Posterior vena cava (tissue), 2 donors: ENCODE data around the gene DGAT2. TPM values are rescaled to one million over a fixed set of nuclear protein-coding genes. Genes with fewer than 3 reads are reported as not detected.
"Not testable (repeated sequence)": the region's sequence is repeated elsewhere in the genome, so short reads cannot be mapped to it uniquely, and the experiment has no call there.

ENCODE experiments used
- DNase-seq: peaks from one replicate; pipeline ENCODE4 v3.0.0-alpha.2; 2020; ENCODE audit warnings: low spot score
- intact Hi-C, 2 donors: fragments of 100-400 bp; cut with DNase I; formaldehyde crosslinking; loops; one replicate each; pipeline versions ENCODE4 v1.14.1 to v1.14.2; 2022 to 2023
- long read RNA-seq, 2 donors: library from polyadenylated mRNA; unstranded; transcript quantifications; one replicate each; pipeline ENCODE4 v2.0.0, GENCODE V29; 2020 to 2021
- total RNA-seq, 2 donors: library from RNA; stranded (reverse); fragmentation: NEBNext Ultra II Directional; extraction: Animal tissue kit (Norgen Biotek cat#: 25700); gene quantifications; one replicate each; pipeline ENCODE4 v1.2.1, GENCODE V29; 2021
- donor health status: DM: yes; HTN: yes; CAD: no.
- donor health status: DM: yes; HTN: yes; CAD: no.

DGAT2 gene, protein sequence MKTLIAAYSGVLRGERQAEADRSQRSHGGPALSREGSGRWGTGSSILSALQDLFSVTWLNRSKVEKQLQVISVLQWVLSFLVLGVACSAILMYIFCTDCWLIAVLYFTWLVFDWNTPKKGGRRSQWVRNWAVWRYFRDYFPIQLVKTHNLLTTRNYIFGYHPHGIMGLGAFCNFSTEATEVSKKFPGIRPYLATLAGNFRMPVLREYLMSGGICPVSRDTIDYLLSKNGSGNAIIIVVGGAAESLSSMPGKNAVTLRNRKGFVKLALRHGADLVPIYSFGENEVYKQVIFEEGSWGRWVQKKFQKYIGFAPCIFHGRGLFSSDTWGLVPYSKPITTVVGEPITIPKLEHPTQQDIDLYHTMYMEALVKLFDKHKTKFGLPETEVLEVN
- total RNA-seq = 1 to 10 TPM; 2.1 to 3.4 TPM
- long read RNA-seq, donor 1, partial matches to known transcripts = 0 of 4 reads
- long read RNA-seq, donor 1, other reads (novel, unspliced or antisense) = 0 of 4 reads
- long read RNA-seq, donor 2, transcript DGAT2-201 (8 exons, 2,453 nt) = major isoform, 6 of 6 reads
- long read RNA-seq, donor 2, partial matches to known transcripts = 0 of 6 reads
- long read RNA-seq, donor 2, other reads (novel, unspliced or antisense) = 0 of 6 reads

DNA sequence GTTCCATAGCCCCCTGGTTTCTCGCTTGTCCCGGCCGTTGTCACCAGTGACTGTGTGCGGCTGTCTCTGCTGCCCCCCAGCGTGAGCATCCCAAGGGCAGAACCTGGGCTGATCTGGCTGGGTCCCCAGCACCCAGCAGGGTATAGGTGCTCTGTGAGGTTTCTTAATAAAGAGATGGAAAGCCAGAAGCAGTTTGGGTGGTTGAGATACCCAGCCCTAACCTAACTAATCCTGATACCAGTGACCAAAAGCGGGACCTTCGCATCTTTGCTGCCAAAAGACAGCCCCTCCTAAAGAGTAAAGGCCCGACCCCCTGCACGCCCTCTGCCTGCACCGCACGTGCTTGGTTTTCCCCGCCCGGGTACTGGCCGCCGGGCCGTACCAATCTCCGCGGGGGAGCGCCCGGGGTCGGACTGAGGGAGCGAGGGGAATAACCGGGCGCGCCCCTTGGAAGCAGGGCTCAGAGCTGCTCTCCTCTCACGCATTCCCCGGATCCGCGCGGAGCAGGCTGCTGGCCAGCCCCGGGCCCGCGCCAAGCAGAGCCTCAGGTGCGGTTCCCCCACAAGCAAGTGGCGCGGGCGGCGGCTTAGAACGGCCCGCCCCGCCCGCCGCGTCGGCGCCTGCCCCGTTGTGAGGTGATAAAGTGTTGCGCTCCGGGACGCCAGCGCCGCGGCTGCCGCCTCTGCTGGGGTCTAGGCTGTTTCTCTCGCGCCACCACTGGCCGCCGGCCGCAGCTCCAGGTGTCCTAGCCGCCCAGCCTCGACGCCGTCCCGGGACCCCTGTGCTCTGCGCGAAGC, at the start of gene DGAT2:
Gene DGAT2, plus strand, starts transcription at position 667 of the 797 bp plus-strand sequence. CDS start 214 bp downstream, outside the sequence.
- intact Hi-C loops = no loop called here
- peak; percentile 93 for DNase-seq

DNA sequence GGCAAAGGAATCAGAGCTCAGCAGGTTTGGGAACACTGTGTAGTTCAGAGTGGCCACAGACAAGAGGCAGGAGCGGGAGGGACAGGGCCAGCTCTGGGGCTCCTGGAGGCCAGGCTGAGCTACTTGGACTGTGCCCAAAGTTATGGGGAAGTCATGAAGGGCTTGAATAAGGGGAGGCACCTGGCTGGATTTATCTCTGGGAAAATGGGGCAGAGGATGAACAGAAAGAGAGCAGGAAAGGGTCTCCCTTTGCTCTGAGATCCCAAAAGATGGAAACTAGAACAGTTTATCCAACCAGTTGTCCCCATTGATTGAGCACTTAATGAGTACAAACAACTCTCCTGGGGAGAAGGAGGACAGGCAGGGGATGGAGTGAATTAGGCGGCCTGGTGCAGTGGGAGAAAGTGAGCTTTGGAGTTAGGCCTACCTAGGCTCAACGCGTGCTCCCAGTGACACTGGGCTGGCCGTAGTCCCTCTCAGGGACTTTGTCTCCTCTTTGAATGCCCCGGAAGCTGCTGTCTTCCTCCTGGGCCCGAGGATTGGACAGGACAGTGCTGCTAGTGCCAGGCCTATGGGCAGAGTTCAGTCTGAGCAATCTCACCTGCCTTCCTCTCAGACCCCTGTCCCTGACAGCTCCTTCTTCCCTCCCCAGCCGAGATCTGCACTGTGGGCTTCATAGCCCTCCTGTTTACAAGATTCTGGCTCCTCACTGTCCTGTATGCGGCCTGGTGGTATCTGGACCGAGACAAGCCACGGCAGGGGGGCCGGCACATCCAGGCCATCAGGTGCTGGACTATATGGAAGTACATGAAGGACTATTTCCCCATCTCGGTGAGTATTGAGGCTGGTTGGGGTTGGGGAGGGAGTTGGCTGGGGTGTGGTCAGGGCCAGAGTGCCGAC, 49.0 kb upstream of the DGAT2 start:
- peak; percentile 40 for DNase-seq
- intact Hi-C loops = no loop called here

DNA sequence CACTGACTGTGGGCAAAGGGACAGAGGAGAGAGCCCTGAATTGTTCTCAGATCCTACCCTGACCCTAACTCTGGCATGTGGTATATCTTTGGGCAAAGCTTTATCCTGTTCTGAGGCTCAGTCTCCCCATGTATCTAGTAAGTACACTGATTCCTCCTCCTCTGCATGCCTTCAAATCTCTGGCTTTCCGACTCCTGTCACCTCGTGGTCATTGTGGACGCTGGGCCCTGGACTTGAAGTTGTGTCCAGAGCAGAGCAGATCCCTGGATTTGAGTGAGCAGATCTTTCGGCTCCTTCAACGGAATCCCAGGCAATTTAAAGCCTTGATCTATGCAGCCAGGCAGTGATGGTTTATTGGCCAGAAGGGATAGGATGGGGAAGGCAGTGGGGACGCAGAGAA, 47.9 kb upstream of the DGAT2 start:
- intact Hi-C loops = no loop called here
- no peak for DNase-seq

DNA sequence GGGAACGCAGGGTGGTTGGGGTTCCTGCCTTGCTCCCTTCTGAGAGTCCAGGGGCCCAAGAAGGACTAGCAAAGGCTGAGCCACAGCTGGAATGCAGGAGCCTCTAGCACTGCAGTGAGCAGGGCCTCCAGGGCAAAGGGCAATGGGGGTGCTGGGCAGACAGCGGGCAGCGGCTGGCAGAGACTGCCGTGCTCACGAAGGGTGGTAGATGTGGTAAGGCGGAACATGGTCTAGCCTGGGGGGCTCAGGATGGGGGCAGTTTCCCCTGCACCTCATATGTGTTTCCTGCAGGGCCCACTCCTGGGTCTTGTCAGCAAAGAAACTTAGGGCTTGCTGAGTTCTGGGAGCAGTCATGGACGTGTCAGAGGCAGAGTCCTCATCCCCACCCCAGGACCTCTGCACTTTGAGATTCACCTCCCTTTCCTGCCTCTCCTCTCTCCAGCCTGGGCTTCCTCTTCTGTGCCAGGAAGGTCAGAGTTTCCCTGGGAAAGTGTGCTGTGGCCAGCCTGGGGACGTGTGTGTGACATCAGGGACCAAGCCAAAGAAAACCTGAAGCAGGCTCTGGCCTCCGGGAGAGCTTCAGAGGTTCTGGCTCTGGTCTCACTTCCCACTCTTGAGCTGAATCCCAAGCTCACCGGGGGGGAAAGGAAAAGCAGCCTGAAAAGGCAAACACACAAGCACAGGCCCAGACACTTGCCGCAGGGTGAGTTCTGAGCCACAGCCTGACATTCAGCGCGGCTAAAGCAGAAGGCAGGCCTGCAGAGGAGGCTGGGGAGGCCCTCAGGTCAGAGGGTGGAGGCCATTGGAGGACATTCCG, 46.5 kb upstream of the DGAT2 start:
- DNase-seq = no peak
- intact Hi-C loops = no loop called here

DNA sequence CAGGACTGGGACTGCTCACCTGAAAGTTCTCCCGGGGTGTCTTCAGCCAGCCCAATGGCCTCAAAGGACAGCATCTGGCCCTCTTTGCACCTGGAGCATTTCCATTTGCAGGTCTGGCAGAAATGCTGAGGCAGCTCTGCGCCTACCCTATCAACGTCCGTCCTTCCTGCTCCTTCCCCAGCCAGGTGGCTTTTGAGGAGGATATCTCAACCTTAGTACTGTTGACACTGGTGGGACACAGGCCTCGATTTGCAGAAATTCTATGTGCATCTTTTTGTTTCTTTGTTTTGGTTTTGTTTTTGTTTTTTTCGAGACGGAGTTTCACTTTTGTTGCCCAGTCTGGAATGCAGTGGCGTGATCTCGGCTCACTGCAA, 45.9 kb upstream of the DGAT2 start:
- DNase-seq = no peak
- intact Hi-C loops = no loop called here

DNA sequence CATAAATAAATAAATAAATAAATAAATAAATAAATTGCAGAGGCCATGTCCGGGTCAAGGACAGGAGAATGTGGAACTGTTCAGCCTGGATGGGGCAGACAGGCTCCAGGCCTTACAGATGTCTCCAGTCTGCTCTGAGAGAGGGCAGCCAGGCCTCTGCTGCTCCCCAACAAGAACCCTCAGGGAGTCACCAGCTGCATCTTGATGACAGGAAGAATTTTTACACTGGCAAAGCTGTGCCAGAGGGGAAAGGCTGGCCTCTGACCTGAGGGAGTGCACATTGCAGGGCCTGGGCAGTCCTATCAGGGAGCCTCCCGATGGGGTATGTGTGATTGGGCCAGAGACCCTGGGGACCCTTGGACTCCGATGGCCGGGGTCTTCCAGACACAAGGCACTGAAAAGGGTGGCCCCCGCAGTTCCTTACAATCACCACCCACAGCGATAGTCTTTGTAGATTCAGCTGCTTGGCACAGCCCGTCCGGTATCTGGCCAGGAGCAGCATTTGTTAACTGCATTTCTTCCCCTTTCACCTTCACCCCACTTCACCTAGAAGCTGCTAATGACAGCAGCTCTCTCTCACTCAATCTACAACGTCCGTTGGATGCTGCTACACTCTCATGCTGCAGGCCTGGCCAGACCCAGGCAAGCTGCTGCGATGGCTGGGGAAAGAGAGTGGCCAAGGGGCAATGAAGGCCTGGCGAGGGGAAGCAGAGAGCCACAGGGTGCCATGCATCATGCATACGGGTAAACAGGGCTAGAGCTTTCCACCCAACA, 42.8 kb upstream of the DGAT2 start:
- intact Hi-C loops = no loop called here
- no peak for DNase-seq

DNA sequence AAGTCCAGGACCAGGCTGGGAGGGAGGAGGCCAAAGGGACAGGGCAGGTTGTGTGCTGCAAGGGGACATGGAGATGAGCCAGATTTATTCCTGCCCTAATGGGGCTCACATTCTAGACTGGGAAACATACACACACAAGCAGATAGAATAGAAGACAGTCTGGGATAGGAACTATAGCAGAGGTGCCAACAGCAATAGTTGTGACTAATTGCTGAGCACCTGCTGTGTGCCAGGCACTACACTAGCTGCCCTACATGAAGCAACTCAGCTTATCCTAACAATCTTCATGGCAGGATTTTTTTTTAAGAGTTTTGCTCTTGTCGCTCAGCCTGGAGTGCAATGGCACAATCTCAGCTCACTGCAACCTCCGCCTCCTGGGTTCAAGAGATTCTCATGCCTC, 39.6 kb upstream of the DGAT2 start:
- intact Hi-C loops = no loop called here
- no peak for DNase-seq

DNA sequence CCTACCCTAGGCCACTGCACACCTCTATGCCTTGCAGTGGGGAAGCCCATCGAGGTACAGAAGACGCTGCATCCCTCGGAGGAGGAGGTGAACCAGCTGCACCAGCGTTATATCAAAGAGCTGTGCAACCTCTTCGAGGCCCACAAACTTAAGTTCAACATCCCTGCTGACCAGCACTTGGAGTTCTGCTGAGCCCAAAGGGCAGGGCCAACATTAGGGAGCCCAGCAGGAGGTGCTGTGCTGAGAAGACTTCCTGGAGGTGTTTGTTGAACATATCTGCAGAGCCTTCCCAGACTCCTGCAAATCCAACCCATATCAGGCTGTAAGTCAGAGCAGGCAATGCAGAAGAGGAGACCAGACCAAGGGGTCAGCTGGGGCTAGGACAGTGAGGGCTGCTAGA, 37.5 kb upstream of the DGAT2 start:
- intact Hi-C loops = no loop called here
- no peak for DNase-seq

DNA sequence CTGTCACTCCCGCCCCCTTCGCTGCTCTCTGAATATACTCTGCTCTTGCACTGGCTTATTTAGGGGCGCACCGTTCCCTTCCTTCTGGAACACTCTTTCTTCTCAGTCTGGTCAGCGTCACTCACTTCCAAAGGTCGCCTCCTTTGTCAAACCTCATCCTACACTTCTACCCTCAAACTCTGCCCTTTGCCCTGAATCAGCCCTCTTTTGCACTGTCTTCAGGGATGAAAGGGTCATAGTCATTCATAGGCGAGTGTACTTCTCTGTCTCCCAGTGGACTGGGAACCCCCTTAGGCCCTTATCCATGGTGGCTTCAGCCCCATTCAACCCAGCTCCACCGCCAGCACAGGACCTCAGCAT, 35.5 kb upstream of the DGAT2 start:
- intact Hi-C loops = no loop called here
- DNase-seq = no peak

DNA sequence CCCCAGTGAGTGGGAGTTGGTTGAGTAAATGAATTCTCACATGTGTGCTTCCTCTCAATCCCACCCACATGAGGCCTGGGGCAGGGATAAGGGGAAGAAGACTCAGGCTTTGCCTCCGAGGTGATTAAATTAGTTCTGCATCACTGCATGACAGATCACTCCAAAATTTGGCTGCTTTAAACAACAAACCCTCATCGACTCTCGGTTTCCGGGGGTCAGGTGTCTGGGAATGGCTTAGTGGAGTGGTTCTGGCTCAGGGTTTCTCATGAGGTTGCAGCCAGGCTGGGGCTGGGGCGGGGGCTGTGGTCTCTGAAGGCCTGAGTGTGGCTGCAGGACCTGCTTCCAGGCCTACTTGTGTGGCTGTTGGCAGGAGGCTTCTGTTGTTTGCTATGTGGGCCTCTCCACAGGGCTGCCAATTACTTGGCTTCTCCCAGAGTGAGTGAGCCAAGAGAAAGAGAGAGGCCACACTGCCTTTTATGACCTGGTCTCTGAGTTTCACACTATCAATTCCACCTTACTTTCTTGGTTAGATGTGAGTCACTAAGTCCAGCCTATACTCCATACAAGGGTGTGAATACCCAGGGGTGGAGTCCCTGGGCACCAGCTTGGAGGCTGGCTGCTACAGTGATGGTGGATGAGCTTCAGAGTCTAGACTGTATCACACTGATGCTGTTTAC, 35.0 kb upstream of the DGAT2 start:
- intact Hi-C loops = no loop called here
- DNase-seq = no peak

DNA sequence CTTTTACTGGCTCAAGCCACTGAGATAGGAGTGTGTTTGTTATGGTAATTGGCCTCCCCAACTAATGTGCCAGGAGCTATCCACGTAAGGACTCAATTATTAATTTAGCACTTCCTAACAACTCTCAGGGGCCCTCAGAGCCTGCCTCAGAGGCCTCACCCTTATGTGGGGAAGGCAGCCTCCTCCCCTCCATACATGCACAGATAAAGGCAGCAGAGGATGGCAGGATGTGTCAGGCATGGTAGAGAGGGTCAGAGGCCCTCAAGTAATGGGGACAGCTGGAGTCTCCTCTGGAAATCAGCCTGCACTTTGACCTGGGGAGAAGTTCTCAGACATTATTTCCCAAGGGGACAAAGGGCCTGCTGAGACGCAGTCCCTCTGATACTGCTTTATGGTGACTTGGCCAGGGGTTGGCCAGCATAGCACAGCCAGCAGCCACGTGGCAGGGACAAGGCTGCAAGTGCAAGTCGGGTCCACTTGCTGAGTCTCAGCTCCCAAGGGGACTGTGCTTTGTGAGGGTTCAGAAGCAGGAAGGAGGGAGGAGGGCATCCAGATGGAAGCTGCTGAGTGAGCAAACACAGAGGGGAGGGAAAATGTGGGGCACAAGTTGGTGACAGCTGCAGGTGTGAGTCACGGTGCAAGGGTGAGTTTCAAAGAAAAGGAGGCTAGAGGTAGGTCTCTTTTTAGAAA, 33.9 kb upstream of the DGAT2 start:
- DNase-seq = no peak
- intact Hi-C loops = no loop called here

DNA sequence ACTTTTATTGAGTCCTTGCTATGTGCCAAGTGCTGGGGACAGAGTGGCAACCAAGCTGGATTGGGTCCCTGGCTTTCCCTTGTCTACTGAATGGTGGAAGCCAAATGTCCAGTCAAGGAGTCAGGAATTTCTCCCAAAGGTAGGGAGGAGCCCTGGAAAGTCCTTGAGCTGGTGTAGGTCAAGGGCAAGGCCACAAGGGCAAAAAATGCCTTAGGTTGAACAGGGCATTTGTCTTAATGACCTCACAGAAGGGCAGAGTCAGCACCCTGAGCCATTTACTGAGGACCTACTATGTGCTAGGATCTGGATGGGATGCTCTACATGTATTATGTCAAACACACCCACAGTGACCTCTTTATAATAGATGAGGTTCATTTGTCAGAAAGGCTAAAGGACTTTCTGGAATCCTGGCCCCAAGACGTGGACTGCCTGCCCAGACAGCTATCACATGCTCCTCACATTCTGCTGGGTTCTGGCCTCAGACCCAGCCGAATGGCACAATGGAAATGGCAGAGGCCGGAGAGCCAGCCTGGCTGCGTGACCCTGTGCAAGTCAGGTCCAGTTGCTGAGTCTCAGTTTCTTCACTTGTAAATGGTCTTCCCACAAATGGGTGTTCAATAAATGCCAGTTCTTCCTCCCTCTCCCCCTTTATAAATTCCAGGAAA, 33.3 kb upstream of the DGAT2 start:
- intact Hi-C loops = no loop called here
- no peak for DNase-seq

DNA sequence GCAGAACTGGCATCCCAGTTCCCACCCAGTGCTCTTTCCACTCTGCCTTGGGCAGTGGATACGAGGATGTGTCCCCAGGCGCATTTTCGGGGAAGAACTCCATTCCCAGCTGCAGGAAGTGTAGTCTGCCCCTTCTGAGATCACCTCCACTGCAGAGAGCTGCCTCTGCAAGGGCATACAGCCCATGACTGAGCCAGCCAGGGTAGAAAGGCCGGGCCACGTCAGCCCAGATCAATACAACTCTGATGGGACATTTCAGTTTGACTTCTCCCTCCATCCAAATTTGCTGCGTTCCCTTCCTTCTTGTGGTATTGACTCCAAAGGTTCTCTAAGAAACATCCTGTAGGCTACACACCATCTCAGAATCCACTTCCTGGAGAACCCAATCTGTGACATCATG, 31.3 kb upstream of the DGAT2 start:
- no peak for DNase-seq
- intact Hi-C loops = no loop called here

DNA sequence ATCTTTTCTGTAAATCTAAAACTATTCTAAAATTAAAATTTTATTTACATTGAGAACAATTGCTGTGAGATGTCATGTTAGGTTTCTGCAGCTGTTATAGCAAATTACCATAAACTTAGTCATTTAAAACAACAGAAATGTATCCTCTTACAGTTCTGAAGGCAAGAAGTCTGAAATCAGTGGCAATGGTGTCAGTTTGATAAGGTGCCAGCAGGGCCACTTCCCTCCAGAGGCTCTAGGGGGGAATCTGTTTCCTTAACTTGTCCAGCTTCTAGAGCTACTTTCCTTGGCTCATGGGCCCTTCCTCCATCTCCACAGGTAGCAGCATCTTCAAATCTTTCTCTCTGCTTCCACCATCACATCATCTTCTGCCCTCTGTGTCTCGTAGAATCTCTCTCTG, 27.9 kb upstream of the DGAT2 start:
- DNase-seq = no peak
- intact Hi-C loops = no loop called here

DNA sequence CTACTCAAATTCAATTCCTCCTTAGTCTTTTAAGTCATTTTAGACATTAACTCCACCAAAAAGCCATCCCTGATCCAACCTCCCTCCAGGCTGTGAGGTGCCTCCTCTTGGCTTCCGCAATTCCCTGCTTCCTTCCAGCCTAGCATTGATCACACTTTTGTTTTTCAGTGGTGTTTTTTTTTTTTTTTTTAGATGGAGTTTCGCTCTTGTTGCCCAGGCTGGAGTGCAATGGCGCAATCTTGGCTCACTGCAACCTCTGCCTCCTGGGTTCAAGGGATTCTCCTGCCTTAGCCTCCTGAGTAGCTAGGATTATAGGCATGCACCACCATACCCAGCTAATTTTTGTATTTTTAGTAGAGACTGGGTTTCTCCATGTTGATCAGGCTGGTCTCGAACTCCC, 25.4 kb upstream of the DGAT2 start:
- intact Hi-C loops, DNase-seq: not testable (repeated sequence)
